Fibroblast of skin of left quadriceps (primary cell): ENCODE data around the gene PIP5K1C.
"Not testable (repeated sequence)": the region's sequence is repeated elsewhere in the genome, so short reads cannot be mapped to it uniquely, and the experiment has no call there.

ENCODE experiments used
- DNase-seq, 2 experiments: peaks; one replicate each; pipeline ENCODE4 v3.0.0-alpha.2; 2013; ENCODE audit warnings: low read depth in 2 of 2

The PIP5K1C gene

GRCh38 chr19:3644351-3645066 lies 55.8 kb downstream of the PIP5K1C start:
- no peak for DNase-seq

- DNase-seq, result no peak
Observed at GRCh38 chr19:3643674-3644313, 56.5 kb downstream of the PIP5K1C start.

DNA sequence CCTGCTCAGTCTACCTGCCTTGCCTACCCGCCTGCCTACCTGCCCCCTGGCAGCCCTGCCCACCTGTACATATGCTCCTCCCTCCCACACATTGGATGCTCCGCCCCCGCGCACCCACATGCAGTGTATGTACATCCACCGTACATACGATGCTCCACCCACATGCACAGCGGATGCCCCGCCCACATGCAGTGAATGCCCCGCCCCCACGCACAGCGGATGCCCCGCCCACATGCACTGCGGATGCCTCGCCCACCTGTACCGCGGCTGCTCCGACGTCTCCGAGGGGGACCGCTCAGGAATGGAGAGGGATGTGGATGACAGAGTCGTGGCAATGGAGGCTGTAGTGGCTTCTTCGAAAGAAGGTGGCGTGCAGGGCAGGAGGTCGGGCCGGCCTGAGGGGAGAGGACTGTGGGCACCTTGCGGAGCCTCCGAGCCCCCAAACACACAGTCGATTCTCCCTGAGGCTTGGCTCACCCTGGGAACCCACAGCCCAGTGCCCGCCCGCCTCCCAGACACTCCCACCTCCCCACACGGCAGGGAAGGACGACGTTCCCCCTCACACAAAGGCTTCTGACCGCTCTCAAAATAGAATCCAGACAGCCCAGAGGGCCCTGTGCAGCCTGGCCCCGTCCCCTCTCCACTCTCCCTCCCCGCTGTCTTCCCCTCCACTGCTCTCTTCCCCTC lies 57.1 kb downstream of the PIP5K1C start:
- DNase-seq, result no peak

DNA sequence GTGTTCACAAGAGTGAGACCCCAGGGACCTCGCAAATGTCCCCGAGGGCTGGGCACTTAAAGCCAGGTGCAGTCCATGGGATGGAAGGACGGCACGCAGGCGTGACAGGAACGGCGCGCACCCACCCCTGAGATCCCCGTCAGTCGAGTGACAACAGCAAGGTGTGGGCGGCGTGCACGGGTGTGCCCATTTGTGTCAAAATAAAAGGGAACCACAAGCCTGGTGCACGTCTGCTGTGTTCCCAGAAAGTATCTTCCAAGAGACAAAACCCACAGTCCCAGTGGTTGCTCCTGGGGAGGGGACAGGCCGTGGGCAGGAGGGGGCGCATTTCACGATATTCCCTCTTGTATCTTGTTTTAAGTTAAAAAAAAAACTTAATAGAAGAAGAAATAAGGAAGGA lies 58.0 kb downstream of the PIP5K1C start:
- no peak for DNase-seq

DNA sequence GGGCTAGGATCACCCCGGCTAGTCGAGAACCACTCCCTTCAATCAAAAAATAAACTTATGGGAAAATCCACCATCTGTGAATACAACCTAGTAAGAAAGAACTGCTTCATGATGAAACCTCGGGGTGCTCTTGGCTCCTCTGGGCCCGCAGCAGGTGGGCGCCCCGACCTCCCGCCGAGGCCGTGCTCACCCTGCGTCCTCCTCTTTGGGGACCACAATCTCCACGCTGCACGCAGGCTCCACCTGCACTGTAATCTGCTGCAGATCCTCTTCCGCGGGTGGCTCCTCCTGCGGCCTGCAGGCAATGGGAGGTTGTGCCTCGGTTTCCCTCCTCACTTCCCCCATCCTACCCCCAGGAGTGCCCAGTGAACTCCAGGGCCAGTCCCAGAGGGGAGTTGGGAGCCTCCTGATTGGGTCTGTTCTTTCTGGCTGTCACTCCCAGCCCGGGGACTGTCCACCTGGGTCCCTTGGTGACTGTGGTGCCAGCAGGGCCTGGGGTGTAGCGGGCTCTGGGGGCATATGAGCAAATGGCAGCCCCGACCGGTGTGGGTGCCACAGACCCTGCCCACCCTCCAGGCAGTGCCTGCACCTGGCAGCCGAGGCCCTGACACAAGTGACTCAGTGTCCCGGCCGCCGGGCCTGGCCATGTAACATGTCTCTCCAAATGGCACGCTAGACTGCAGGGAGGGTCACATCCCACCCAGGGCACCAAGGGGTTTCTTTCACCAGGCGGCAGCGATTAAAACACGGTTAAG lies 58.6 kb downstream of the PIP5K1C start:
- no peak for DNase-seq

DNA sequence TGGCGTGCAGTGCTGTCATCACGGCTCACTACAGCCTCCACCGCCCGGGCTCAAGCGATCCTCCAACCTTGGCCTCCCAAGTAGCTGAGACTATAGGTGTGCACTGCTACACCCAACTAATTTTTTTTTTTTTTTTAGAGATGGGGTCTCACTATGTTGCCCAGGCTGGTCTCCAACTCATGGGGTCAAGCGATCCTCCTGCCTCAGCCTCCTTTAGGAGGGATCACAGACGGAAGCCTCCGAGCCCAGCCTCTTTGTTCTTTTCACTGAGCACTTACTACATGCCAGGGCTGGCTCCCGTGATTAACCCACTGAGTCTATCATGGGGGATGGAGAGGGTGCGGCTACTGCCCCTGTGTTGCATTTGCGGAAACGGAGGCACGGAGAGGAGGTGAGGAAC lies 60.8 kb downstream of the PIP5K1C start:
- no peak for DNase-seq

DNA sequence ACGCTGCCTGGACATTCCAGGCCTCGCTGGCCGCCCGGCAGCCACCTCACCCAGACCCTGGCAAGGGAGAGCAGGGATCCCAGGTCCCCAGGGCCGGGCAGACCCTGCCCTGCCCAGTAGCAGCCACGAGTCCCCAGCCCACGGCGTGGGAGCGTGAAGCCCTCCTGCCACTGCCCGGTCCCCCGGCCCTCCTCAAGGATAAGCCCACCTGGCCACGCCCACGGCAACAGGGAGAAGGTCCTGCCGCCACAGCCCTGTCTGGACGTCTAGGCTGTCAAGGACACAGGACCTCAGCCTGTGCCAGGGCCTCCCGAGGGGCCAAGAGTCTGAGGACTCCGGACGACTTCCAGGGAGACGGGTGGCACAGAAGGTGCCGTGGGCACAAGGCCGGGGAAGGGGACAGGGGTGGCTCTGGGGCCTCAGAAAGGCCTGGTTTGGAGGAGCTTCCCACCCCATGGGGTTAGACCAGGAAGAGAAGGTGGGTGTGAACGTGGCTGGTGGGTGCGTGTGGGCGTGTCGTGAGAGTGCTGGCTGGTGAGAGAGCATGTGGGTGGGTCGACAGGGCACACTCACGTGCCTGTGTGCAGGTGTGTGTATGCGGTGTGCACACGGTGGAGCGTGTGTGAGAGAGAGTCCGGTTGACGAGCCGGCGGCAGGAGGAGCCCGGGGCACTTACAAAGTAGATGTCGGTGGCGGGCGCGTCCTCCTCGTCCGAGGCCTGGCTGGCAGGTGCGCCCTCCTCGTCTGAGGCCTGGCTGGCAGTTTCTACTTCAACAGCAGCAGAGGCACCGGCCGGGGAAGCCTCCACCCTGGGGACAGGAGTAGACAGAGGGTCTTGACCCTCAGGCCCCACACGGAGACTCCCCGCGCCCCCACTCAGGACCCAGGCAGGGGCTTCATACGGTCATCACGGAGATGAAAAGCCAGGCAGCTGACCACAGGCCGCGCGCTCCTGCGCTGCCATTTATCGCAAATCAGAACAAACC lies 61.8 kb downstream of the PIP5K1C start:
- DNase-seq, result no peak

- DNase-seq, result no peak
Observed at GRCh38 chr19:3637621-3638020, 62.6 kb downstream of the PIP5K1C start.

- DNase-seq, result no peak
Observed at GRCh38 chr19:3636962-3637361, 63.3 kb downstream of the PIP5K1C start.

DNA sequence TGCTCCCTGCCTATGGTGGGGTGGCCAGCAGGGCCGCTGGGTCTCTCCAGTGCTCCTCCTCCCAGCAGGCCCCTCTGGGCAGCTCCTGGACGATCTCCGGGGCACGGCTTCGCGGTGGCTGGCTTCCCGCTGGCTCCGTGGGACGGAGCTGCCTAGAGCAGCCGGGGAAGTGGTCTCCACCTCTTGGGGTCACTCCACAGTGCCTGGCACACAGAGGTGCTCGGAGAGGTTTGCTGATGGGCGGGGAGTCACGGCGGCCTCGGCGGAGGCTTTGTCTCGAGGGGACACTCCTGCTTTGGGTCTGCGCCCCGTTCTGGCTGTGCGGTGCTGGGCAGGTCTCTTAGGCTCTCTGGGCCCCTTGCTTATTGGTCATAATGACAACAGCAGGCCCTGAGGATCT lies 63.8 kb downstream of the PIP5K1C start:
- no peak for DNase-seq

DNA sequence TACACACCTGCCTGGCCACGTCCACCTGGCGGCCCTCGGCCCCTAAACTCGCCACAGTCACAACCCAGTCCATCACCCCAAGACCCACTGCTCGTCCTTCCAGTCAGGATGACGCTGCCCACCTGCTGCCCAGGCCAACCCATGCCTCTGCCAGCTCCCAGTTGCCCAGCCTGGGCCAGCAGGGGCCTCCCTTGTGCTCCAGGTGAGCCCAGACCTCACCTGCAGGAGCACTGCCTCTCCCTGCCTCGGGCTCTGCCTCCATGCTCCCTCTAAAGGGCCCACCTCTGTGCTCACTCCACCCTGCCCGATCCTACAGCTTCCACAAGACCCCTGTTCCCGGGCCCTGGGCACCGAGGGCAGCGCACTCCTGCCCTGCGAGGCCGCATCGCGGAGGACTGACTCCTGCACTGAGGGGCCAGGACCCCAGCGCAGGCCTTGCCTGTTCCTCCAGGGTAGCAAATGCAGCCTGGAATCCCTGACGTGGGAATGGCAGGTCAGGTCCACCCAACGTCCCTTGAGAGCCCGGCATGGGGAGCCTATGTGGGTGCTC lies 65.7 kb downstream of the PIP5K1C start:
- no peak for DNase-seq

DNA sequence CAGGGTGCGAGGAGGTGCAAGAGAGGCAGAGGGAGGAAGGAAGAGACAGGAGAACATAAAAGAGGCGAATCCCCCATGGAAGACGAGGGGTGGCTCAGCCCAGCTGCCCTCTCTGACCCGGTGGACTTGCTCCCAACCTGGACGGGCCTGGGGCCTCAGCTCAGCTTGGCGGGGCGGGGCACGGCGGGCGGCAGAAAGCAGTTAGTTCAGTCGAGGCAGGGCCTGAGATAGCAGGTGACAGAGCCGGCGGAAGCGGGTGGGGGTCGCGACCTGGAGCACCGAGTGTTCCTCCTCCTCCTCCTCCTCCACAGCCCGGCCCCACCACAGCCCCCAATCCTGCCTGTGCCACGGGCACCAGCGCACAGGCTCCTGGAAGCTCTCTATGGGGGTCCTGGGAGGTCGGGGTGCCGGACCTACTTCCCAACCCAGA lies 66.7 kb downstream of the PIP5K1C start:
- no peak for DNase-seq

GRCh38 chr19:3632739-3633558 lies 67.3 kb downstream of the PIP5K1C start:
- DNase-seq, result no peak

GRCh38 chr19:3632098-3632497 lies 68.2 kb downstream of the PIP5K1C start:
- DNase-seq, result no peak

GRCh38 chr19:3631053-3631861 lies 69.0 kb downstream of the PIP5K1C start:
- no peak for DNase-seq

DNA sequence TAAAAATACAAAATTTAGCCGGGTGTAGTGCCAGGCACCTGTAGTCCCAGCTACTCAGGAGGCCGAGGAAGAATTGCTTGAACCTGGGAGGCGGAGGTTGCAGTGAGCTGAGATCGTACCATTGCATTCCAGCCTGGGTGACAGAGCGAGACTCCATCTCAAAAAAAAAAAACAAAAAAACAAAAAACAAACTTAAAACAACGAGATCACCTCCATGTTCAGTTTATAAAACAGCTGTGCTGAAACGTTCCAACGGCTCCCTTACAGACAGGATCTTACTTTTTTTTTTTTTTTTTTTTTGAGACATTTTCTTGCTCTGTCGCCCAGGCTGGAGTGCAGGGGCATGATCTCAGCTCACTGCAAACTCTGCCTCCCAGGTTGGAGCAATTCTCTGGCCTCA lies 71.5 kb downstream of the PIP5K1C start:
- DNase-seq, result not testable (repeated sequence)

- DNase-seq, result no peak
Observed at GRCh38 chr19:3627351-3627723, 72.9 kb downstream of the PIP5K1C start.

DNA sequence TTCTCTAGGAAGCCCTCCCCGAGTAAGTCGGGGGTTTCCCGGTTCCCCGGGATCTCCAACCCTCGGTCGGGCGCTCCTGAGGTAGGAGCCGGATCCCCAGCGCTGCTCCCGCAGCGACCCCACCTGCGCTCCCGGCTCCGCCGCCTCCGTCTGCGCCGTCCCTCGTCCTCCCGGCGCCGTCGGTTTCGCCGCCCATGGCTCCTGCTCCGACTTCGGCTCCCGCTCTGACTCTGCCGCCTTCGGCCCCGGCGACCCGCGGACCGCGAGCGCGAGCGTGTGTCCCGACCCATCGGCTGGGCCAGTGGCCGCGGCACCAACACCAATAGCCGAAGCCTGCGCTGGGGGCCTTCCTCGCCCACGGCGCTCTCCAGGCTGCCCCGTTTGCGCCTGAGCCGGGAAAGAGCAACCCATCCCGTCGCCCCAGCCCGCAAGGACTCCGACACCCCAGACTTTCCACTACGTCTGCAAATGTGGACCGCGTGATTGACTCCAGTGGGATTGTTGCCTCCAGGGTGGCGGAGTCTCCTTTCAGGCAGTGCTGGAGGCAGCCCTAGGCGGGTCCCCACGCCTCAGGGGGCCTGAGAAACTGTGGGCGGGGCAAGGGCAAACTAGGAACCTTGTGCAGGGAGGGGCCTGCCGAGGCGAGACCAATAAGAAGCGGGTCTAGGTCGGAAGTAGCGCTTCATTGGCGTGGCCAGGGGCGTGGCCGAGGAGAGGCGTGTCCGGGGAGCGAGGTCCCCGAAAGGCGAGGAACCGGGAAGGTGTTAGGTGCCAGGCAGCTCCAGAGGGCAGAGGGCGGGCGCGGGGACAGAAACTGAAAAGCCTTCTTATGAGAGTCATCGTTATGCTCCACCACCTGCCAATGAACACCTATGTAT lies 73.6 kb downstream of the PIP5K1C start, which contains the start of gene CACTIN:
TSS of gene CACTIN (minus strand) at position 318 of the 878 bp plus-strand sequence. CDS start at position 290, 28 bp downstream.
- peak; percentile 97 for DNase-seq
